KOPT-K1 (cell line): ENCODE results near the gene IL22RA1.

Source experiments
- H3K27ac ChIP-seq: fragments of 200-600 bp; sonication (generic); 2 replicates; pipeline ENCODE4 v1.5.1; 2016; ENCODE audit warnings: antibody characterized with exemption, mild to moderate bottlenecking, low read depth, low read length; ENCODE audit not compliant: poor library complexity, severe bottlenecking
- H3K36me3 ChIP-seq: fragments of 200-600 bp; sonication (generic); 2 replicates; pipeline ENCODE4 v1.5.1; 2017; ENCODE audit warnings: antibody characterized with exemption, mild to moderate bottlenecking, low read length, moderate library complexity; ENCODE audit not compliant: insufficient read depth
- H3K9me3 ChIP-seq: fragments of 200-600 bp; sonication (generic); 2 replicates; pipeline ENCODE4 v1.5.1; 2017; ENCODE audit warnings: antibody characterized with exemption, low read length, mild to moderate bottlenecking; ENCODE audit not compliant: insufficient read depth, poor library complexity, severe bottlenecking

Gene IL22RA1

DNA sequence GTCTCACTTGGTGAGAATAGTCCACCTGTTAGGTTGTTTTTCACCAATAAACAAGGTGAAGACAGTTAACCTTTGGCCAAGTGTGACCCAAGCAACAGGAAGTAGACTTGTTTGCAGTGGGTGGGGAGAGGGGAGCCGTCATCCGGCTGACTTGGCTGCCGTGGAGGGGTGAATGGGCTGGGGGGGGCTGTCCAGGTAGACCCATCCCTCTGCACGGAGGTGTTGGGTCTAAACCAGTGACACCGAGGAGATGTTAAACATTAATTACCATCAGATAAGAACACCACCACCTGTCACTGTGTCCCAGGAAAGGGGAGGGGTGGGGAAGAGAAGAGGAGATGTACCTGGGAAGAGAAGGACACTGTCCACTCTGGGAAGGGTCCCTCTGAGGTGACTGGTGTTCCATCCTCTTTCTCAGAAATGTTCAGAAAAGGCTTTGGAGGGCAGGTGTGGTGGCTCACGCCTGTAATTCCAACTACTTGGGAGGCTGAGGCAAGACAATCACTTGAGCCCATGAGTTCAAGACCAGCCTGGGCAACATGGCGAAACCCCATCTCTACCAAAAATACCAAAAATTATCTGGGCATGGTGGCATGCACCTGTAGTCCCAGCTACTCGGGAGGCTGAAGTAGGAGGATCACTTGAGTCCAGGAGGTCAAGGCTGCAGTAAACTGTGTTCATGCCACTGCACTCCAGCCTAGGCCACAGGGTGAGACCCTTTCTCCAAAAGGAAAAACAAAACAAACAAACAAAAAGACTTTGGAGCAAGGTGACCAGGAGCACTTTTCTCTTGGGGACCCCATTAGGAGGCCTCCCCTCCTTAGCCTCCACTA is 24.3 kb downstream of the IL22RA1 start:
- no peaks in the 10 kb centered on the region for H3K9me3 ChIP-seq
- H3K27ac ChIP-seq: no peak overlapping the region
- no peaks in the 10 kb centered on the region for H3K36me3 ChIP-seq

DNA sequence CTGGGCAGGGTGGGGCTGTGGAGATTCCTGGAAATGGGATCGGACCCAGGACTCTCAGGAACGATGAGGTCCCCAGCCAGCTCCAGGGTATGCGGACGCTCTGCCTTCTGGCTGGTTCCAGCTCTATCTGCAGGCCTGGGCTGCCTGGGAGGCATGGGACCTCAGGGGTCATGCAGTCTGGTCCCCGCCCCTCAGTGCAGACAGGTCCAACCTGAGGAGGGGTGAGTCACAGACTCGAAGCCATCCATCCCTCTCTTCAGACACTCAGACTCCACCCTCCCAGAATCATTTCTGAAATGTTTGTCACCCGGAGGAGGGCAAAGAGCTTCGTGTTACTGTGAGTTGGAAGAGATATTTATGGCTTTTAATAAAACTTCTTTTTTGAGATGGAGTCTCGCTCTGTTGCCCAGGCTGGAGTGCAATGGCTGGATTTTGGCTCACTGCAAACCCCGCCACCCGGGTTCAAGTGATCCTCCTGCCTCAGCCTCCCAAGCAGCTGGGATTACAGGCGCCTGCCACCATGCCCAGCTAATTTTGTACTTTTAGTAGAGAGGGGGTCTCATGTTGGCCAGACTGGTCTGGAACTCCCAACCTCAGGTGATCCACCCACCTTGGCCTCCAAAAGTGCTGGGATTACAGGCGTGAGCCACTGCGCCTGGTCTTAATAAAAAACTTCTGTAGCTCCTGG is 25.1 kb downstream of the IL22RA1 start:
- no peaks in the 10 kb centered on the region for H3K9me3 ChIP-seq
- H3K36me3 ChIP-seq: no peaks in the 10 kb centered on the region
- no peak overlapping the region for H3K27ac ChIP-seq

DNA sequence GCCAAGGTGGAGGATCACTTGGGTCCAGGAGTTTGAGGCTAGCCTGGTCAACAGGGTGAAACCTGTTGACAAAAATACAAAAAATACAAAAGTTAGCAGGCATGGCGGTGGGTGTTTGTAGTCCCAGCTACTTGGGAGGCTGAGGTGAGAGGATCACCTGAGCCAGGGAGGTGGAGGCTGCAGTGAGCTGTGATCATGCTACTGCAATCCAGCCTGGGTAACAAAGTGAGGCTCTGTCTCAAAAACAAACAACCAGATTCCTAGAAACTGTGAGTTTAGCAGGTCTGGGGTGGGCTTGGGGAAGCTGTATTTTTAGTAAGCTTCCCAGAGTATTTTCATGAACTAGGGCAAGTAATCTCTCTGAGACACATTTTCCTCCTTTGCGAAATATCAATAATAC is 25.8 kb downstream of the IL22RA1 start:
- no peak overlapping the region for H3K27ac ChIP-seq
- no peaks in the 10 kb centered on the region for H3K36me3 ChIP-seq
- H3K9me3 ChIP-seq: no peaks in the 10 kb centered on the region

DNA sequence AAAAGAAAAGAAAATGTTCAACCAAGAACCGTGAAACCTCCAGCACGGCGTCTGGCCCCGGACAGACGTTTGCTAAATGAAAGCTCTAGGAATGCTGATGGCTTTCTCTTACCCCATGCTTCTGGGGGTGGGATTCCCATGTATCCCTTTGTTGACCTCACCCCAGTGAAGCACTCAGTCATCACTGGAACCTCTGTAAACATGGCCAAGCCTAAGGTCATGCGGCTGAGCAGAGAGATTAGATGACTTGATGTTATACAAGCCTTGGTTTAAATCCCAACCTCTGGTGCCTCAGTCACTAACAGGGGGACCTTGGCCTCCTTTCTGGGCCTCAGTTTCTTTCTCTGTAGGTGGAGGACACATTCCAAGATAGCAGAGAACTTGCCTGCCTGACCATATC is 28.2 kb downstream of the IL22RA1 start:
- Histone ChIP-seq H3K36me3 (no peaks in the 10 kb centered on the region), H3K27ac (no peak overlapping the region), H3K9me3 (no peaks in the 10 kb centered on the region)

DNA sequence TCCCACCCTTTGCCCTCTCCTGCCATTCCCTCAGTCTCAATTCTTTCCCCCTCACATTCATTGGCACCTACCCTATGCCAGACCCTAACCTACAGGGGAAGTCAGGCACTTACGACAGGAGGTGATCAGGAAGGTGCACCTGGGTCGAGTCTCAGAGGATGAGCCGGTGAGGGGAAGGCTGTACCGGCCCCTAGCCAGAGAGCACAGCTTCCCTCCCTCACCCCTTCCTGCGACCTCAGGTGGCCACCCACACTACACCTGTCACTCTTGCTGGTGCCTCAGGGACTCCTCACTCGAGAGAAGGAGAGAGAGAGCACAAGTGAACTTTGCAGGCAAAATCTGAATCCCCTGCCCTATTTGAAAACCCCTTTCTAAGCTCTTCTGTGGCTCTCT is 29.3 kb downstream of the IL22RA1 start:
- H3K9me3 ChIP-seq: no peaks in the 10 kb centered on the region
- H3K27ac ChIP-seq: no peak overlapping the region
- no peaks in the 10 kb centered on the region for H3K36me3 ChIP-seq

DNA sequence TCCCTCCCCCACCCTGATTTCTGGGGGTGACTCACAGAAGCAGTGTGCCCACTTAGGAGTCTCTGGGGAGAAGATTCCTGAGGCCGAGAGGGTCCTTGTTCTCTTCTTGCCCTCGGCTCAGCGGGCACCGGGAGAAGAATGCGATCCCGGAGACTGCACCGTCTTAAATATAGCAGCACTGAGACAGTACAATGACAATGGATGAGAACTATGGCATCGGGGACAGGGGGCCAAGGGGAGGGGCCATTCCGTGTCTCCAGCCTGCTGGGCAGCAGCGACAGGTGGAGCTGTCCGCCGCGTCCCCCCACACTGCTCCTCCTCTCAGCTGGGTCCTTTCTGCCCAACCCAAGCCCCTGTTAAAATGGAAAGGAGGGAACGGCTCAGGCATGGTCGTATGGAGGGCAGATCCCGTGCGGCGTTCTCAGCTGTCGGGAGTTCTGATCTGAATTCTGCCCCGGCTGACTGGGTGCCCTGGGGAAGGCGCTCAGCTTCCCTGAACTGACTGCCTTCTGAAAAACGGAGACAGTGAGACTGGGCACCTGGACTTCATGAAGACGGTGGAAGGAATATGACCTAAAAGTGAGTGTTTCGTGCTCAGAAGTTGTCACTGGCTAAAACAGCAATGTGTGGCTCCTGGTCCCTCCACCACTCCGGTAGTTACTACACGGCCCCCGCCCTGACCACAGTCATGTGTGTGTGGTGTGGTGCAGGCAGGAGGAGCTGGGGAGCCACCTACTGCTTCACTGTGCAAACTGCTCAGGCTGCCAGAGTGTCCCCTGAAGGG is 30.8 kb downstream of the IL22RA1 start, which contains the start of gene MYOM3:
Gene MYOM3 (minus strand): TSS at position 140 of the 784 bp plus-strand sequence. CDS start 3,499 bp downstream, outside the sequence.
- no peak within 1 kb of the TSS for H3K27ac ChIP-seq
- H3K9me3 ChIP-seq: no peaks in the 10 kb centered on the region
- H3K36me3 ChIP-seq: no peaks in the 10 kb centered on the region

DNA sequence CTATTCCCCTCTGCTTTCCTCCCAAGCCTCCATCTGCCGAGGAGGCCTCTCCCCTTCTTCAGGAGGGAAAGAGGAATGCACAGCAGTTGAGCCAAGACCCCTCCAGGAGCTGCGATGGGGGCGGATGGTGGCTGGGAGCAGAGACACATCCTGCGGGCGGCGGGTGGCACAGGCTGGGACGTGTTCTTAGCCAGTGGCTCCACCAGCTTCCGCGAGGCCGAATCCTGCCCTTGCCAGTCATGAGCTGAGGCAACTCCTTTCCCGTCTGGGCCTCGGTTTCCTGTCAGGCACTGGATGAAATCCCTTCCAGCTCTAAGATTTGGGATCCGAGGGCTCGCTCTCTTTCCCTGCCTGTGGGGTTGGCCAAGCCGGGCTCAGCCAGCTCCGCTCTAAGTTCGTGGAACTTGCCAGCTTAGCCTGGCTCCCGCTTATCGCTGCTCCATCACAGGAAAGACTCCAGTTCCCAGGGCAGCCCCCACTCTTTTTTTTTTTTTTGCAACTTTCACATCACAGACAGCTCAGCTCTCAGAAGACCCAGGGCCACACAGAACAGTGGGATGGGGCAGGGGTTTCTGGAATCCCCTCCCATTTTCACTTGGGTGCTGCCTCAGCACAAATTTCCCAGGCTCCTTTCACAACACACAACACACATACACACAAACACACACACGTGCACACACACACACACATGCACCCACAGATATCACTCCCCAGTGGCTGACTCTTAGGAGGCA is 31.5 kb downstream of the IL22RA1 start:
- Histone ChIP-seq H3K36me3 (no peaks in the 10 kb centered on the region), H3K9me3 (no peaks in the 10 kb centered on the region), H3K27ac (no peak overlapping the region)

DNA sequence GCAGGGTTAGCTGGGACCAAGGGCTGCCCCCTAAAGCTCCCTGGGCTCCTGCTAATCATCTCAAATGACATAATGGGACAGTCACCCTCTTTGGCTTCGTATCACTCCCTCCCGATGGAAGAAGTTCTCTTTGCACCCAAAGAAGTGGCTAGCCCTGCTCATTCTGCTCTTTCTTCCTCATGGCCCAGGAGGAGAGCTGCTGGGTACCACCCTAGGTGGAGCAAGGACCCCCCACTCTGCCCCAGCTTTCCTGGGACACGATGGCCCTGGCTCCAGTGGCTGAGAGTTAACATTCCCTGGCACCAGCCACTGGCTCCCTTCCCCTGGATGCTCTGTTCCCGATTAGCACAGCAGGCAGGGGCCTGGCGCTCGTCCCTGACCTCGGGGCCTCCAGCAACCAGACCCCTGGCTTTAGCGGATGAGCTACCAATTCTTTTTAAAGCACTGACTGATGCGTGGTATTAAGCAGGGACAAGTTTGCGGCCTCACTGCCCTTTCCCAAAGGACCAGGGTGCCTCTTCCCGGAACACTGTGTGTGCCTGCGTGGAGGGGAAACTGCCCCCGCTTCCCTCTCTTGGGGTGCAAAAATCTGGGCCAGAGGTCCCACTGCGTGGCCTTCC is 32.2 kb downstream of the IL22RA1 start:
- H3K27ac ChIP-seq: no peak overlapping the region
- no peaks in the 10 kb centered on the region for H3K36me3 ChIP-seq
- H3K9me3 ChIP-seq: no peaks in the 10 kb centered on the region

DNA sequence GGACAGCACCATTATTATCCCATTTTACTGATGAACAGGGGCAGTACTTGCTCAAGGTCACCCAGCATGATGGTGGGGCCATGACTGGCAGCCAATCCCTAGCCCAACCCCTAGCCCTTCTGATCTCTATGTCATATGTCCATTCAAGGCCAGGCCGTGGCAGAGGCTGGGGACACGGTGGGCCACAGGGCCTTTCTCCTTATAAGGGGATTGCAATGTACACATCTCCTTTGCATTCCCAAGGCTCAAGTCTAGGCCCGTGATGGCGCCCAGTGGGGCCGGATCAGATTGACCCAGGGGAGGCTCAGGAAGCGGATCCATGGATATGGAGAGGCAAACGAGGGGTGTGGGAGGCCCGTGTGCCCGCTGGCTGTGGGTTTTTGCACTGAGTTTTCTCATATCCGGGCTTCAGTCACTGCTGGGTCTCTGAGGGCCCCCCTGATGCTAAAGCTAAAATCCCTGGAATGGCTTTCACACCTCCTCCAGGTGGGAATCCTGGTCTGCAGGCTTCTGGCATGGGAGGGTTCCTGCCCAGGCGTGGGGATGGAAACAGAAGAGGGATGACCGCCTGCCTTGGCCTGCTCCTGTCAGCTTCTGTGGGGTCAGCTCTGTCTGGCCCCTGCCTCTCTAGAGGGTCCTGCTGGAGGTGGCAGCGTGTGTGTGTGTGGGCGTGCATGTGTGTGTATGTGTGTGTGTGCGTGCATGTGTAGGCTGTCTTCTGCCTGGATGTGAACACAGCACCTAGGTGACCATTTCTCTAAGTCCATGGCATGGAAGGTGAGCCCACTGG is 33.1 kb downstream of the IL22RA1 start:
- Histone ChIP-seq H3K27ac (no peak overlapping the region), H3K36me3 (no peaks in the 10 kb centered on the region), H3K9me3 (no peaks in the 10 kb centered on the region)

DNA sequence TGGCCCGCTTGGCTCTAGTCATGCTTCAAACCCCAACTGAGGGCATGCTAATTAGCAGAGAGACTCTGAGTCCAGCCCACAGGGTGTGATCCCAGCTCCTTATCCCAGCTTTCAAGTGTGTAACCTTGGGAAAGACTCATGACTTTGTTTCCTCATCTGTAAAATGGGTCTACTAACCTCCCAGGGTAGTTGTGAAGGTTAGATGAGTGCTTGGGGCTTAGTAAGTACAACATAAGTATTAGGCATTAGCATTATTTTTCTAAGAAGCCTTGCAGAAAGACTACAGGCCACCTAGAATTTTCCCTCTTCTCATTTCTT is 33.8 kb downstream of the IL22RA1 start:
- no peaks in the 10 kb centered on the region for H3K36me3 ChIP-seq
- no peak overlapping the region for H3K27ac ChIP-seq
- H3K9me3 ChIP-seq: no peaks in the 10 kb centered on the region

DNA sequence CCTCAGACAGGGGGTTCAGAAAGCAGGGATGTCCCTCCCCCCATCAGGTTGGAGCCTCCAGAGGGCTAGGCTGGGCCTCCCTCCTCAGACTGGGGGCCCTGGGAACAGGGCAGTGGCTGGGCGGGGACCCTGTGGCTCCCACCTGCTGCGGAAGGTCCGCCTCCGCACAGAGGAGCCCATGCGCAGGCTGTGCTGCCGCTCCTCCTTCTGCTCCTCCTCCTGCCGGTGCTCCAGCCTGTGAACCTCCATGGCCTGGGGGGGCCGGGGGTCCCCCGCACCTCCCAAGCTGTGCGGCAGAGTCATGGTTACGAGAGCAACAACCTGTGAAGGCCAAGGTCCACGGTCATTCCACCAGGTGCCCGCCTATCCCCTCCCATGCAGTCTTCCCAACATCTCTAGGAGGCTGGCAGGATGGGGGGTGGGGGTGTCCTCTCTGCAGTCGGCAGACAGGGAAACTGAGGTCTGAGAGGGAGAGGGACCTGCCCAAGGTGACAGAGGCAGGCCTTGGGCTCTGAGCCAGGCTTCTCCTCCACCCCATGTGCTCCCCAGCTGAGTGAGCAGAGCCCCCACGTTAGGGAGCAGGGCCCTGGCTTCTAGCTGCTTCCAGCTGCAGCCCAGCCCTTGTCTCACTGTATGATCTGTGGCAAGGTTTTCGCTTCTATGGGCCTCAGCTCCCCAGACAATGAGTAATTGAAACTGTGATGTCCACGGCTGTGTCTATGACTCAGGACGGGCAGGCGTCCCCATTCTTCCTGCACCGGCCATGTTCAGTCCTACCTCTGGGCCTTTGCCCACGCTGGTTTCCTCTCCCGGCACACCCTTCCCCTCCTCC is 34.4 kb downstream of the IL22RA1 start:
- Histone ChIP-seq H3K9me3 (no peaks in the 10 kb centered on the region), H3K27ac (no peak overlapping the region), H3K36me3 (no peaks in the 10 kb centered on the region)

DNA sequence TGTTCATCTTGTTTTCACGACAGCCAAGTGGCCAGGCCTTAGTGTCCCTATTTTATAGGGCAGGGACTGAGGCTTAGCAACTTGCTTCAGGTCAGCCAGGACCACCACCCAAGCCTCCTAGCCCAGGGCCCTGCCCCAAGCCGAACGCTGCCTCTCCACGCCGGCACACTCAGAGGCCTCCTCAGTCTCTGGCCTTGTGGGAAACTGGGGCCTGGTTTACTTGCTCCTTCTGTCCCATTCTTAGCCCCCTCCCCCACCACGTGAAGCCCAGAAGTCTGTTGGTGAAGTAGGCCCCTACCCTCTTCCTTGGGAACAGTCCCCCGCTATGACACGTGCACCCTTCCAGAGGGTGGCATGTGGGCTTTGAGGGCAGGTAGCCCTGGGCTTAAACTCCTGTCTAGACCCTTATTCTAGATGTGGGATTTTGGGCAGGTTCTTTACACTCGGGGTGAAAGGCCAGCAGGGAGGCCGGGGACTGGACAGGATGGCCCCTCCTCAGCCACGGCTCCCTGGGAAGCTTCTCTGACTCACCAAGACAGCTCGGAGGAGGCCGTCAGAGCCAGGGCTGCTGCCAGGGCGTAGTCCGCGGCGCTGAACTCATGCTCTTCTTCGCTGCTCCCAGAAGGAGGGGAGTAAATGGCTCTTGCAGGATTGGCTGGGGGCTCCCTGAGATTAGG is 35.3 kb downstream of the IL22RA1 start:
- Histone ChIP-seq H3K27ac (no peak overlapping the region), H3K9me3 (no peaks in the 10 kb centered on the region), H3K36me3 (no peaks in the 10 kb centered on the region)
